Stimulated activated CD4-positive, alpha-beta T cell treated with anti-CD3 and anti-CD28 coated beads, Interleukin-15, amount 100 ng/mL, for 48 hours (primary cell): ENCODE data around the gene SEZ6.

Source experiments
- DNase-seq, 2 donors: peaks; one replicate each; pipeline ENCODE4 v3.0.0-alpha.2; 2020; ENCODE audit warnings: low read depth in 2 of 2

Gene SEZ6, protein sequence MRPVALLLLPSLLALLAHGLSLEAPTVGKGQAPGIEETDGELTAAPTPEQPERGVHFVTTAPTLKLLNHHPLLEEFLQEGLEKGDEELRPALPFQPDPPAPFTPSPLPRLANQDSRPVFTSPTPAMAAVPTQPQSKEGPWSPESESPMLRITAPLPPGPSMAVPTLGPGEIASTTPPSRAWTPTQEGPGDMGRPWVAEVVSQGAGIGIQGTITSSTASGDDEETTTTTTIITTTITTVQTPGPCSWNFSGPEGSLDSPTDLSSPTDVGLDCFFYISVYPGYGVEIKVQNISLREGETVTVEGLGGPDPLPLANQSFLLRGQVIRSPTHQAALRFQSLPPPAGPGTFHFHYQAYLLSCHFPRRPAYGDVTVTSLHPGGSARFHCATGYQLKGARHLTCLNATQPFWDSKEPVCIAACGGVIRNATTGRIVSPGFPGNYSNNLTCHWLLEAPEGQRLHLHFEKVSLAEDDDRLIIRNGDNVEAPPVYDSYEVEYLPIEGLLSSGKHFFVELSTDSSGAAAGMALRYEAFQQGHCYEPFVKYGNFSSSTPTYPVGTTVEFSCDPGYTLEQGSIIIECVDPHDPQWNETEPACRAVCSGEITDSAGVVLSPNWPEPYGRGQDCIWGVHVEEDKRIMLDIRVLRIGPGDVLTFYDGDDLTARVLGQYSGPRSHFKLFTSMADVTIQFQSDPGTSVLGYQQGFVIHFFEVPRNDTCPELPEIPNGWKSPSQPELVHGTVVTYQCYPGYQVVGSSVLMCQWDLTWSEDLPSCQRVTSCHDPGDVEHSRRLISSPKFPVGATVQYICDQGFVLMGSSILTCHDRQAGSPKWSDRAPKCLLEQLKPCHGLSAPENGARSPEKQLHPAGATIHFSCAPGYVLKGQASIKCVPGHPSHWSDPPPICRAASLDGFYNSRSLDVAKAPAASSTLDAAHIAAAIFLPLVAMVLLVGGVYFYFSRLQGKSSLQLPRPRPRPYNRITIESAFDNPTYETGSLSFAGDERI

DNA sequence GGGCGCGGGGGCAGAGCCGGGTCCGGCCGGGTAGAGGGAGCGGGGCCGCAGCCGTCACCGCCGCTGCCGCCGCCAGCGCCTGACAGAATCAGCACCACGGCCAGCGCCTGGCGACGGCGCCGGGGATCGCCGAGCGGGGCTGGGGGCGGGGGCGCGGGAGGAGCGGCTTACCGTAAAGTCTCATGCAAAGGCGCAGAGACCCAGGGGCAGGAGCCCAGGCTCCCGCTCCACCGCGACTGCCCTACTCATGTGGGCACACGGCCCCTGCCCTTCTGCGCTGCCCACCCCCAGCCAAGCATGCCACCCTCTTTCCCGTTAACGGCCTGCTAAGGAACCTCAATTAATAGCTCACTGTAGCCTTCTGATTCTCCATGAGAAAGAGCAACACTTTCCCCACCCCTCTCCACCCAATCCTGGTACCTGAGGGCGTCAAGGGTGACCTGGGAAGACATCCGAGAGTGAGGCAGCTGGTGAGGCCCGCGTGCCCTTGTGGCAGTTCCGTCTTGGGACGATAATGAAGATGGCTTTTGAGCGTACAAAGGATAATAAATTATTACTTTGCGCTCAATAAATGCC lies at the start of gene SEZ6:
Gene SEZ6, minus strand, starts transcription at position 98 of the 576 bp plus-strand sequence. CDS start 164 bp downstream, outside the sequence.
- peak; percentile 44 to 68 for DNase-seq

DNA sequence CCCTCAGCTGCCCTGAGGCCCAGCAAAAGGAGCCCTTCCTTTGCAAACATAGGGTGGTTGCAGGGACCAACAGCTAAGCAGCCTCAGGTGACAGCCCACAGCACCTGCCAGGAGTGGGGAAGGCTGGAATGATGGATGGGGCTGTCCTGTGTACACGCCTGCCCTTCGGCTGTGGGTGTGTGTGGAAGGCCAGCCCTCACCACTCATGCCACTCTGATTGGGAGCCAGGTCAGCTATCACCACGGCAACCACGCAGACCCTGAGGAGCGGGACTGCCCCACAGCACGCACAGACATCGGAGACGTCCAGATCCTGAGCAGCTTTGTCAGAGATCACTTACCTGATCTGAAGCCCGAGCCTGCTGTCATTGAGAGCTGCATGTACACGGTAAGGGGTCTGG lies 49.0 kb upstream of the SEZ6 start:
- DNase-seq, result no peak

DNA sequence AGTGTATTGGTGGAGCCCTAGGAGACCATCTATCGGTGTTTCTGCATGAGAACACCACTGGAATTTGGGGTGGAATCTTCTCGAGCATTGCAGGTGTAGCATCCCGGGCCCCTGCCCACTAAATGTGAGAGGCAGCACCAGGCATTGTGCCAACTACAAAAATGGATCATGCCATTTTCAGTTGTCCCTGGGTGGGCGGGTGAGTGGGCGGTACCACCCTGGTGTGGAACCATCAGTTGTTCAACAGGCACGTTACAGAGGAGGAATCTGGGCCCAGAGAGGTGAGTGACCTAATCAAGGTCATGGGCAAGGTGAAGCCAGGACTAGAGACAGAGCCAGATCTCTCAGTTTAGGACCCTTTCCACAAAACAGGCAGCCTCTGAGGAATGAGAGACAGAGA lies 45.9 kb upstream of the SEZ6 start:
- no peak for DNase-seq

DNA sequence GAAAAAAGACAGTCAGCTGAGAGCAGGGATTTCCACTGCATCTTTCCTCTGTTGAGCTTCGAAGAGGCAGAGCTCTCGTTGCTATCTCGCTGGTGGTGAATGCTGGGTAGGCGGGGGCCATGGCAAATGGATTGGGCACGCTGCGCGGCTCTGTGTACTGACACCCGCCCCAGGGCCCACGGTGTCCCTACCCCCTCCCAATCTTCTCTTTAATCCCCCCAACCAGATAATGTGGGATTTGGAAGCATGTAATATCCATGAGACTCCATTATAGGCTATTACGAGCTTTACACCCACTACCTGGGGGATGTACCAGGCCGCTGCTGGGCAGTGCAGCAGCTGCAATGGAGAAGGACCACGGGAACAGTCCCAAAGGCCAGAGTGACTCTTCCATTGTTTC lies 45.4 kb upstream of the SEZ6 start:
- no peak for DNase-seq

DNA sequence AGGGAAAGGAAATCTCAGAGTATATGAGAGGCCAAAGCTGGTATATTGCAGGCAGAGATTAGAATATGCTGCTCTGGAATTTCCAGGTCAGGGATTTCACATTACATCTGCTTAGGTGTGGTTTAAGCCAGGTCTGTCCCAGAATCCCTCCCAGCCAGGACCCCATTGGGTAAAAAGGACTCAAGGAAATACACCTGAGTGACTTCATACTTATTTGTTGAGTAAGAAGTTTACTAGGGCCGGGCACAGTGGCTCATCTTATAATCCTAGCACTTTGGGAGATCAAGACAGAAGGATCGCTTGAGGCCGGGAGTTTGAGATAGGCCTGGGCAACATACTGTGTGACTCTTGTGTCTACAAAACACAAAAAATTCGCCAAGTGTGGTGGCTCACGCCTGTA lies 44.3 kb upstream of the SEZ6 start:
- DNase-seq, result no peak

DNA sequence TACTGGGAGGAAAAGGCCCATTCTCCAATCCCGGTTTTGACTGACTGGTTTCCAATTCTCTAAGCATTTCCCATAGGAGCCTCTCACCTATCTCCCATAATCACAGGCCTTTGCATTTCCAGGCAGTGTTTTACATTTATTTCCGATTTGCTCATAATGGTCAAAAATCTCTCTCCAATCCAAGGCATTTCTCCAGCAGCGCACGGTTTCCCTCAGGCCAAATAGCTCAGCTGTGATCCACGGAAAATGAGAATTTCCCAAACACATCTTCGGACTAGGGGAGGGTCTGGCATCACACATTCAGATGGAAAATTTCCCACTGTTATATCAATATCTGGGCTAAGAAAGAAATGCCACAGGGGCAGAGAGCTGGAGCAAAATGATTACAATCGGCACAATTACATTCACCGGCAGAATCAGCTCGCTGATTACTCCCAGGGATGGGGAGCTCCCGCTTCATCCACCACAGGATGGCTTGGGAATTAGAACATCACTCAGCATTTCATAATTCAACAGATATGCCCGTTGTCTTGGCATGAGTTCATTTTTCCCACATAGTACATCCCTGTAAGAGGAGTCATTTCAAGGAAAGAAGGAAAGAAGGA lies 43.8 kb upstream of the SEZ6 start:
- DNase-seq, result no peak

DNA sequence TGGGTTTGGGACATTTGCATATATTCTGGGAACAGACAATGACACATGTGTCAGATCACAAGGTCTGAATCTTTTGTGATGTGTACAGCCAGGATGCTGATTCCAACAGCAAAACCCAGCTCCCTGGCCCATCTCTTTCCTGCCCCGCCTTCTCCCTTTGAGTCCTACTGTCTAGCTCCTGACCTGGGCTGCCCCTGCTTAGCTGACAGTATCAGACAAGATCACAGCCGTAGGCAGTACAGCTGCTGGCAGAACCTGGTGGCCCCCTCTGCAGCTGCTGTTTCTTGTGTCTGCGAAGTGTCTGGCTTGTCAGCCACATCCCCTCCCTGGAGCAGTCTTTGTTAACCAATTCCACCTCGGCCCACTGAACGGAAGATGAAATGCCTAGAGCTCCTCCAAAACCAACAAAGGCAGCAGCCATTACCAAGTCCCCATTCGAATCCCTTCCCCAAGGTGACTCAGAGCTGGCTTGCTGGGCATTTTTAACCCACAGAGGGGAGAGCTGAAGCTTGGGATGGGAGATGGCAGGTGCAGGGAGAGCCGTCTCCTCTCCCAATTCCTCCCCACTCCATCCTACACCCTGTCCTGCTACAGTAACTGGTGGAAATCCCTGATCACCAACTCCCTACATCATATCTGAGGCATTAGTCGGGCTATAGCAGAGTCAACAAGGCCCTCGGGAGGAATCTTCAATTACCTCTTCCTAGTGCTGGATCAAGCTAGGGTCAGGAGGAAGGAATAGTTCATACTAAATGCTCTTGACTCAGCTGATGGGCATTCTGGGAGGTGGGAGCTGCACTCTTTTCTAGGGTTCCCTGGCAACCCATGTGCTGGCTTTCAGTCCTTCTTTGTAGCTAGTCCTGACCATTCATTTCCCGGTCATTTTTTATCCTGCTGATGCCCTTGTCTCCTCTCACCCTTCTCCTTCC lies 42.9 kb upstream of the SEZ6 start:
- no peak for DNase-seq

DNA sequence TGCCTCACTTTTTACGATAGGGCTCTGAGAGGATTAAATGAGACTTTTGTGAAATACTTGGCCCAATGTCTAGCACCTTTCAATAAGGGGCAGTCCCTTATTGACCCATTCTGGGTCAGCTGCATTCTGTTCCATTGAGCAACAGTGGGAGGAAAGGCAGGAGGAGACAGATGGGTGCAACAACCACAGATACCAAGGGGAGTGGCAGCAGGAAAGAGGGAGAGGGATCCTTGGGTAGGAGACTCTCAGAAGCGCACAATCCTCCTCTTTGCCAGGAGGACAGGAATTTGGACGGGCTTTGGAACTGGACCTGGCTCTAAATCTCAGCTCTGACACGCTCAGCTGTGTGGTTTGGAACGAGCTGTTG lies 40.6 kb upstream of the SEZ6 start:
- DNase-seq, result no peak

DNA sequence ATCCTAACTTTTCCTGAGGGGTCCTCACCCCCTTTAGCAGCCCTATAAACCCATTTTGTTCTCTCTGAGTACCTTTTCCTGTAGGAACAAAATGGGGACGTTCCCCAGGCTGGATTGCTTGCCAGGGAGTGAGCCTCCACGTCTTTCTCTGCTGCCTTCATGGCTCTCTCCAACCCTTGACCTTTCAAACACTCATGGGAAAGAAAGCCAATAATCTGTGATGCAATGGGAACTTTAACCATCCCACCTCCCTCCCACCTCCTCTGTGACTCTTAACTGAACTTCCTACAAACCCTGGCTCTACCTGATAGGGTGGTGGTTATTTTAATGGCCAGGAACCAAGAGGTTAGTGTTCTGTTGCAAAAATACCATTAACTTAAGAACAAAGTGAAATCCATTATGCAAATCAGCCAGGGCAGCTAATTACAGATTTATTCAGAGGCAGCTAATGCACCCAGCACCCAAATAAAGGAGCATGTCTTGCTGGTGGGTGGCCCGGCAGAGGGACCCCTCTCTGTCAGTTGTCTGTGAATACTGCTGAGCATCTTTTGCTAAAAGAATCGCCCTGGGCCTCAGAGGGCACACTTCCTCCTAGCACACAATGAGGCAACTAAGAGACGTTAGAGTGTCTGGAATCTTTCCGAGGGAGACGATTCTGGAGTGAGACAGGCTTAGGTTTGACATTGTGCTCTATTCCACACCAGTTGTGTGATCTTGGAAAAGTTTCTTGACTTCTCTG lies 40.1 kb upstream of the SEZ6 start:
- no peak for DNase-seq

DNA sequence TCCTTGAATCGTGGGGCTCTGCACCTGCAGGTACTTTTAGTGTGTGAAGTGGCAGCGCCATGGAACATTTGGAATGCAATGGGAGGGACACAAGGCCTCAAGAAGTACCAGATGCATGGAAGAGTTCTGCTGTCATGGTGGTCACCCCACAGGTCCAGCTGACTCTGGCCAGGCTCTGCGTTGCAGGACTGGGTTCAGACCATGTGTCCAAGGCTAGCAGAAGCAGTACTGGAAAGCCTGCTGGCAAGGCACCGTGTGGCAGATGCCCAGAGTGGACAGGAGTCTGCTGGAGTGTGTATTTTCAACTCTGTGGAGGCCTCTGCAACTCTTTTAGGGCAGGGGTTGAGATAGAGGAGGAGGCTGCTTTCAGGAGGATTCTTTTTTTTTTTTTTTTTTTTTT lies 39.2 kb upstream of the SEZ6 start:
- no peak for DNase-seq

DNA sequence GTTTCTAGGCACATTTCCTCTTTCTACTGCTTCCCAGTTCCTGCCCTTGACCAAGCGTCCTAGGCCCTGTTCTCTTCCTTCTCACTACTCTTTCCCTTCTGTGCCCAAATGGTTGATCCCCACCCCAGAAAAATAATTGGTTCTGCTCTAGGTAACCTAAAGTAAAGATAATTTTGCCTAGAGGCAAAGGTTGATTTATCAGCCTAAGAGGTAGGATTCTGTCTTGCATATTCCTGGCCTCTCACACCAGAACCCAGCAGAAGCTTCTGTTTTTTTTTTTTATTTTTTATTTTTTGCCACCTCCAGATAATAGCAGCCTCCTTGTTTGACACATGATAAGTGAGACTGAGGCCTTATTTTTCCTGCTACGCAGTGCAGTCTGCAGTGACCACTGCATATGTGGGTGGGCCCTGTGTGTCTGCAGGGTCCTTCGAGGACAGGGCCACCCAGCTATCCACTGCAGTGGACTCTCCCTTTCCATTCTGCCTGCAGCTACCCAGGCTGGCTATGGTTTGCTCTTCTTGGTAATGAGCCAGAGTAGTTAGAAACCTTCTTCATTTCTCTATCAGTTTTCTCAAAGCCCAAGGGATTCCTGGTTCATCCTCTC lies 37.8 kb upstream of the SEZ6 start:
- DNase-seq, result no peak

DNA sequence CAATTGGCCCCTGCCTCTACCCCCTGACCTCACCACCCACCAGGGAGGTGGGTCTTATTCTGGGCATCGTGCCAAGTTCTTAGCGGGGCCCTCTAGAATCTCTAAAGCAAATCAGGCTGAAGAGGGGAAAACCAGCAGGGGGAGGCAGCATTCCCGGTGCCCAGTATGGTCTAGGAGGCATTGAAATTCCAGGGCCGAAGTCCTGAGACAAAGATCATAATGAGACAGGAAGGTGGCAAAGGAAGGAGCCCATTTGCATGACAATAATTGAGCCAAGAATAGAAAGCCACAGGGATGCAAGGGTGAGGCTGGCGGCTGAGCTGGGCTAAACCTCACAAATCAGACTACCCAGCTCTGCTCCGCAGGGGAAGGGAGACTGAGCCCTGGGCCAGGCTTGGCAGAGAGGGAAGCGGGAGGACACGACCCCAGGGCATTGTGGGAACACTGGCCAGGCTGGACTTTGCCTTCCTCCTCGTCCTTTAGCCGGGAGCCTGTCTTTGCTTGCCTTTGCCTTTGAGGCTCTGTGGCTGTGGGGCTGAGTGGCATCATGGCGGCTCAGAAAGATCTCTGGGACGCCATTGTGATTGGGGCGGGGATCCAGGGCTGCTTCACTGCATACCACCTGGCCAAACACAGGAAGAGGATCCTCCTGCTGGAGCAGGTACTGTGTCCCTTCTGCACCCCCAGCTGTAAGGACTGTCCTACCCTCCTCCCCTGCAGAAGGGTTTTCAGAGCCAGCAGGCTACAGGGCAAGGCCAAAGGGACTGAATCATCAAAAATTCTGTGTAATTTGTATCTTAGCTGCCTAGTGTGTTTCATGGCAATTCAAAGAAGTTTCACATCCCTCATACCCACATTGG lies 37.1 kb upstream of the SEZ6 start, which contains the start of gene PIPOX:
Gene PIPOX, plus strand, starts transcription at position 463 of the 860 bp plus-strand sequence. Its CDS starts 85 bp downstream, at position 548.
- no peak for DNase-seq

DNA sequence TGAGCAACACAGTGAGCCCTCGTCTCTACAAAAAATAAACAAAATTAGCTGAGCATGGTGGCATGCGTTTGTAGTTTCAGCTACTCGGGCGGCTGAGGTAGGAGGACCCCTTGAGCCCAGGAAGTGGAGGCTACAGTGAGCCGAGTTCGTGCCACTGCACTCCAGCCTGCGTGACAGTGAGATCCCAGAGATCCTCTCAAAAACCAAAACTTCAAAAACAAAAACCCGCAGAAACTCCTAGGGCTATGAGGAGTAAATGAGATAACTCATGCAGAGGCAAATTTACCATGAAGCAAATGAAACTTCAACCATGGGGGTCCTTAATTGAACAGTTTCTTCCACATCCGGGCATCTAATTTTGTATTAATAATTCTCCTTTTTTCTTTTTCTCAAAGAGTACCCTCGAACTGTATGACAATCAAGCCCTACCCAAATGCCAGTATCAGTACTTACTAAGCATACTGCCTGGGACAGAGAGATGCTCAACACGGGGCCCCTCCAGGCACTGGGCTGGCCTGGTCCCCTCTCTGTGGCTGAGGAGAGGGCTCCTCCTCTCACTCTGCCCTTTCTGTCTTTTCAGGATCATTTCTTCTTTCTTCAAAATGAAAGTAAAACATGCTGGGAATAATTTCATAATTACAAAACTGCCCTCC lies 36.3 kb upstream of the SEZ6 start:
- no peak for DNase-seq

DNA sequence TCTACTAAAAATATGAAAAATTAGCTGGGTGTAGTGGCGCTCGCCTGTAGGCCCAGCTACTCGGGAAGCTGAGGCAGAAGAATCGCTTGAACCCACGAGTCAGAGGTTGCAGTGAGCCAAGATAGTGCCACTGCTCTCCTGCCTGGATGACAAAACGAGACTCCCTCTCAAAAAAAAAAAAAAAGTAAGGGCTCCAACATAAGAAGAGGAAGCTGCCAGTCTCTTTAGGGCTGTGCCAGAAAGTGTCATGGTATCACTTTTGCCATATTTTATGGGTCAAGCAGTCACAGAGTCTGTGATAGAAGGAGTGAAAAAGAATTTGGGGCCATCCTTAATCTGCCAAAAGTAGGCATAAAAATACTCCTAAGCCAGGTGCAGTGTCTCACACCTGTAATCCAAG lies 35.7 kb upstream of the SEZ6 start:
- no peak for DNase-seq

DNA sequence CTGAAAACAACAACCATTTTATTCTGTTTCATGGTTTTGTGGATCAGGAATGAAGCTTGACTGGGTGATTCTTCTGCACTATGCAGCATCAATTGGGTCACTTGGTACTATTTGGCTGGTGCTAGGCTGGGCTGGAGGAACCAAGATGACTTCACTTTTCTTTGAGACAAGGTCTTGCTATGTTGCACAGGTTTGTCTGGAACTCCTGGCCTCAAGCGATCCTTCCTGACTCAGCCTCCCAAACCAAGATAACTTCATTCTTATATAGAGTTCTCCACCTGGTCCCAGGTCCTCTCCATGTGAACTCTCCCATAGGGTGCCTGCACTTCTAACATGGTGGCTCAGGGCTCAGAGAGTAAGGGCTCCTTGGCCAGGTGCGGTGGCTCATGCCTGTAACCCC lies 35.3 kb upstream of the SEZ6 start:
- DNase-seq, result no peak

DNA sequence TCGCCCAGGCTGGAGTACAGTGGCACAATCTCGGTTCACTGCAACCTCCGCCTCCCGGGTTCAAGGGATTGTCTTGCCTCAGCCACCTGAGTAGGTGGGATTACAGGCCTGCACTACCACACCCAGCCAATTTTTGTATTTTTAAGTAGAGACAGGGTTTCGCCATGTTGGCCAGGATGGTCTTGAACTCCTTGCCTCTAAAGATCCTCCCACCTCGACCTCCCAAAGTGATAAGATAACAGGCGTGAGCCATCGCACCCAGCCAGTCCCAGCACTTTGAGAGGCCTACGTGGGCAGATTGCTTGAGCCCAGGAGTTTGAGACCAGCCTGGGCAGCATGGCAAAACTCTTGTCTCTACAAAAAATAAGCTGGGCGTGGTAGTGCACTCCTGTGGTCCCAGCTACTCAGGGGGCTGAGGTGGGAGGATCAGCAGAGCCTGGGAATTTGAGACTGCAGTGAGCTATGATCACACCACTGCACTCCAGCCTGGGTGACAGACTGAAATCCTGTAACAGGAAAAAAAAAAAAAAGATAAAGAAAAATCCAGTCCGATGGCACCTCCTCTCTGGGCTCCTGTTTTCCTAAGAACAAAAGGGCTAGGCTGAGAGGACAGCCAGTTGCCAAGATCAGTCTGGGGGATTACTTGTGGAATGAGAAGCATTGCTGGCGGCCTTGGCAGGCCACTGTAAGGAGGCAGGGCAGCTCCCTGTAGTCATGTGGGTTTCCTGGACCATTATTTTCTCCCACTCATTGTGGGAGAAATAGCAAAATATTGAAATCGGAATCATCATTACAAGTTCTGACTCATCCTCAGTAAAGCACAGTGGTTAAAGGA lies 34.1 kb upstream of the SEZ6 start:
- no peak for DNase-seq

DNA sequence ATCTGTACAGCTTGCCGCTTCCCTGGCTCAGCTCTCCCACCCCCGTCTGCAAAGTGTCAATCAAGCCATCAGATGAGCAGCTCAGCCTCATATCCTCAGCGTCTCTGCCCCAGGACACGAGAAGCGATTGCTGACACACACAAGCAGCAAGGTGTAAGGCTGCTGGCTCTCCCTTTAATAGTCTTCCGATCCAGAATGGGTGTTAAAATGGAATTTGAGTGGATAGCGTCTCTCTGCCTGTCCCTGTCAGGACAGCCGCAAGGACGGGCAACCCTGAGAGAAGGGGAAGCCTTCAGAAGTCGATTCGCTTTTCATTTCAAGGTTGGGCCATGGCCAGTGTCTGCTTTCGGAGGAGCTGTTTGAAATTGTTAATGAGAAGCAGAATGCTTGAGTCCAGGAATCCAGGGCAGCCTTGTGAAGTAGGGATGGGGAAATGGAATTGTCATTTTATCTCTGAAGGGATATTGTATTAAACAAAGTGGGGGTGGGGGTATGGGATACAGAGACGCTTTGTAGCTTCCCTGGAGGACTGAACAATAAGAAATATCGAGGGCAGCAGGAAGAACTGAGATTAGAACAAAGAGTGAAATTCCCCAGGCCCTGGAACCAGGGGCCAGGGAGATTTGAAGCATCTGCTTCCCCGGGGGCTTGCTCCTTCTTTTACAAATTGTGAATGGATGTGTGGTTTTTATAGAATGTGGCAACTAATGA lies 32.4 kb upstream of the SEZ6 start:
- no peak for DNase-seq
